Activated CD8-positive, alpha-beta memory T cell treated with anti-CD3 and anti-CD28 coated beads, Interleukin-2, amount 50 U/mL, for 48 hours (primary cell): Measurements from ENCODE around the gene CNEP1R1.
A peak's percentile ranks its signal among the peaks of the same experiment; 100 is the strongest.

Source experiments
- DNase-seq: peaks from one replicate; pipeline ENCODE4 v3.0.0-alpha.2; 2020

The CNEP1R1 gene

DNA sequence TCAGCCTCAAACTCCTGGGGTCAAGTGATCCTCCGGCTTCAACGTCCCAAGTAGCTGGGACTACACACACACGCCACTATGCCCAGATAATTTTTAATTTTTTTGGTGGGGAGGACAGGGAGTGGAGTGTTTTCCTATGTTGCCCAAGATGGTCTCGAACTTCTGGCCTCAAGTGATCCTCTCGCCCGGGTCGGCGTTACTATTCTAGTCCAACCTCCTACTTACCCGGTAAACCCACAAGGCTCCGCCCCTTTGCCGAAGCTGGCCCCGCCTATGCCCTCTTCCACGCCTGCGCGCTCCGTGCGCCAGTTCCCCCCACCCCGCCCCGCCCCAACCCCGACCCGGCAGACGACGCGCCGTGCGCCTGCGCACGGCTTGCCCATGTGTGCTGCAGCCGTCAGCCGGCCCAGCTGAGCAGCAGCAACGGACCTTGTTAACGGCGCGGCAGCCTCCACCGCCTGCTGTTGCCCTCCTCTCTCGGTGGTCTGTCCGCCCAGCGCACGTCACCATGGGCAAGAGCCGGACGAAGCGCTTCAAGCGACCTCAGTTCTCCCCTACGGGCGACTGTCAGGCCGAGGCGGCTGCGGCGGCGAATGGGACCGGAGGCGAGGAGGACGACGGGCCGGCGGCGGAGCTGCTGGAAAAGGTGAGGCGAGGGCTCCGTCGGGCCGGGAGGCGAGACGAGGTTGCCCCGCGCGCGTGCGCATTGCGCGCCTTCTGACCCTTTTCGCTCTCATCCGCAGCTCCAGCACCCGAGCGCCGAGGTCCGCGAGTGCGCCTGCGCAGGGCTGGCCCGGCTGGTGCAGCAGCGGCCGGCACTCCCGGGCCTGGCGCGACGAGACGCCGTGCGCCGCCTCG lies 40.8 kb downstream of the CNEP1R1 start, which contains the start of gene HEATR3:
HEATR3 (plus strand) TSS at position 347 of the 858 bp plus-strand sequence; CDS start at position 509, 162 bp downstream.
- DNase-seq, result peak; percentile 97

DNA sequence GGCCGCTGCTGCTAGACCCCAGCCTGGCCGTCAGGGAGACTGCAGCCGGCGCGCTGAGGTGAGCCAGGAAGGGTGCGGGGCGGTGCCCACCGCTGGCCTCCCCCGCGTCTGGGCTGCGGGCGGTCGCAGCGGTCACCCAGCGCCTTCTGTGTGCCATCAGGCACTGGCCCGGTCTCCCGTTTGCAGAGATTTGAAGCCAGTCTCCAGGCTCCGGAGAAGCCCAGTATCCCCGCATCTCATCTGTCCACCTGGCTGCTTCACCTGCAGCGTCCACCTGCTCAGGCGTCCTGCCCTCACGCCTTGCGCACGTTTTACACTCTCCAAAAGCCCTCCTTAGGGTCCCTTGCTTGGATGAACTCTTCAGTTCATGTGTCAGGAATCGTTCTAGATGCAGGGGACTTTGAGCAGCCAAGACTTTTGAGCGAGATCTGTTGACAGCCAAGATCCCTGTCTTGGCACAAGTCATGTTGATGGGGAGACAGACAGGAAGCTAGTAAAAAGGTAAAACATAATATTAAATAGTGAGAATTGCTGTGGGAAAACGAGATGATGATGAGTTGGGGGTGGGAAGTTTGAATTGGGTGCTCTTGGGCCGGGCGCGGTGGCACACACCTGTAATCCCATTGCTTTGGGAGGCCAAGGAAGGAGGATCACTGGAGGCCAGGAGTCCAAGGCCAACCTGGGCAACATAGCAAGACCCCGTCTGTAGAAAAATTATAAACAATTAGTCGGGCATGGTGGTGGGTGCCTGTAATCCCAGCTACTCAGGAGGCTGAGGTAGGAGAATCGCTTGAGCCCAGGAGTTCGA lies 41.7 kb downstream of the CNEP1R1 start:
- DNase-seq, result no peak

- DNase-seq, result no peak
These were observed 42.3 kb downstream of the CNEP1R1 start for GRCh38 chr16:50067290-50067853.

DNA sequence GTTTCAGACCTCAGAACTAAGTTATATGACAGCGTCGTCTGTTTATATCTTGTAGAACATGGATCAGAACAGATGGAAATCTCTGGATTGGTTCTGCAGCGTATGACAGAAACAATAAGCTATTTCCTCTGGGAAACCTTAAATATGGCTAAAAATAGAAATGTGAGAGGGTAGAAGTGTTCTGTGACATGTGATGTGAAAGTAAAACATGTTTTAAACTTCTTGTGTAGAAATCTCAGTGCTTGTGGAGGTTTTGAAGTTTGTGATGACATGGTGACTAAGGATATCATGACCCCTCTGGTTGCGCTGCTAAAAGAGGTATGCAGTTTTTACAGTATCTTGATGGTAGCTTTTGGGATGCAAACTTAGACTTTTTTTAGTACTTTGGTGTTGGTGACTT lies 43.5 kb downstream of the CNEP1R1 start:
- no peak for DNase-seq

GRCh38 chr16:50069060-50069459 lies 44.0 kb downstream of the CNEP1R1 start:
- no peak for DNase-seq

DNA sequence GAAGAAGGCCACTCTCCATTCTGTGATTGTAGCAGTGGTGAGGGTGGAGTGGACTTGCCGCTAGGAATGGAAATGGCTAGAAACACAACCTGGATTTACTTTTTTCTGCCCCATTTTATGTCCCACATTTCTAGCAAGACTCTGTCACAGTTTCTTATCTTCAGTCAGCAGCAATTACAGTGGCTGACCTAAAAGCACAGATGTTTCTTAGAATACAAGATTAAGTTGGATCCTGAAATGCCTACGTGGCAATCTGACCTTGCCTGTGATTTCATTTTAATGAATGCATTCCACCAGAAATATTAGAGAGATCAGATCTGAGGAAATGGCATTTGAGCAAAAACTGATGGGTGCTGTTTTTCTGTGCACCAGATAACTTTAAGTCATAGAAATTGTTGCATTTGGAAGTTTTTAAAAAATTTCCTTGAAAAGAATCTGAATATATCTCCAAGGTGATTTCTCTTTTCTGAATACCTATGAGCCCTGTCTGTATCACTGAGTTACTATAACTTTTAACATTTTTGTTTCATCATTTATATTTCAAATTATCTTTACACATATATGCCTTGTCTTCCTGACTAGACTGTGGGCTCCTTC lies 46.1 kb downstream of the CNEP1R1 start:
- no peak for DNase-seq

DNA sequence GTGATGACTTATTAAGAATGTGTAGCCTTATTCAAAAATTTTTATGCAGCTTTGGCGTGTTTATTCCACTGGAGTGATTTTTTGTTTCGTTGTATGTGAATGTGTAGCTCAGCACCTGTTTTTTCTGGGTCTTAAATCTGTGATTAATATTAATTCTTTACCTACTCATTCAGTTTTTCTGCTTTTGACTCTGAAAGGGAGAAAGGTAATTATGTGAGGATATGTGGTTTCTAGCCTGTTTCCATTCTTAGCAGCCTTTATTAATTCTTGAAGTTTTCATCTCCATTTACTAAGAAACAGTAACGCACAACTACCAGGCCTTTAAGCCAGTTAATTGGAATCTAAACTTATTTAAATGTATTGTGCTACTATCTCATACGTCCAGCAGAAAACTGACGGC lies 47.7 kb downstream of the CNEP1R1 start:
- no peak for DNase-seq

DNA sequence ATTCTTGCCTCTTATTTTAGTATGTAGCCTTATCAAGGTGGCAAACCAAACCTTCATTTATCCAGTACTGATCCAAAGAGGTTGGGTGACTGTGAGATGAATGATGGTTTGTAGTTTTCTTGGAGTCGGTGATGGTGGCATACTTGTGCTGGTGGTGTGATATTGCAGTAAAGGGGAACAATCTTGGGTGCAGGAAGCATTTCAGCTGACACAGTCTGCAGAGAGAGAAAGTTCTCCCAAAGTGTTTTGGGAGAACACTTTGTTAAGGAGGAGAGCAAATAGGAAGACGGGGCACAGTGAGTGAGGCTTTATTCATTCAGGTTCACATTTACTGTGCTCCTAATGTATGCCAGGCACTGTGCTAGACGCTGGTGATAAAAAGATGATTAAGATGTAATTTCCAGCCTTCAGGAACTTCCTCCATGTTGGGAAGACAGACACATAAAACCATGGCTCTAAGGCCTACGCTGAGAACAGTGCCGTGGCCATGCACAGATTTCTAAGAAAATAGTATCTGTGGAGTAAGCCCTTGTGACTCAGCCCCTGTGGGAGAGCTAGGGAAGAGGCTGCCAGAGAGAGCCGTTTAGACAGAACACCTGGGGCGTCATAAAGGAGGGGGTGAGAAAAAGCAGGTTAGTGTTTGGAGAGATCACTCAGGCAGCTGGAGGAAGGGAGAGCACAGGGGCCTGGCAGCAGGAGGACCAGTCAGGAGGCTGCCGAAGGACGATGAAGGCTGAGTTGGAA lies 54.5 kb downstream of the CNEP1R1 start:
- no peak for DNase-seq

GRCh38 chr16:50081428-50082018 lies 56.5 kb downstream of the CNEP1R1 start:
- DNase-seq, result no peak

DNA sequence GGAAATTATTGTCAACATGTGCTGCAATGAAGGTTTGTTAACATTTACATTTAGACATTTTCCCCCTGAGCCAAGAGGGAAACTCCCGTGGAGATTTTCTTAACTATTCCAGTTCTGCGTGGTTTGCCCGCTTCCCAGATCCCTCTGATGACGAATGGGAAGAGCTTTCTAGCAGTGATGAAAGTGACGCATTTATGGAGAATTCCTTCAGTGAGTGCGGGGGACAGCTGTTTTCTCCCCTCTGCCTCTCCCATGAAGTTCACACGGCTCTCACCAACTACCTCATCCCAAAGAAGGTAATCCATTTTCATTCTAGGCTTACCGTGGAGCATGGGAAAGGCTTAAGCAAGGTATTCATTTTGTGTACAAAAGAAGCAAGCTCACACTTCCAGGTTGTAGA lies 59.0 kb downstream of the CNEP1R1 start:
- DNase-seq, result no peak

DNA sequence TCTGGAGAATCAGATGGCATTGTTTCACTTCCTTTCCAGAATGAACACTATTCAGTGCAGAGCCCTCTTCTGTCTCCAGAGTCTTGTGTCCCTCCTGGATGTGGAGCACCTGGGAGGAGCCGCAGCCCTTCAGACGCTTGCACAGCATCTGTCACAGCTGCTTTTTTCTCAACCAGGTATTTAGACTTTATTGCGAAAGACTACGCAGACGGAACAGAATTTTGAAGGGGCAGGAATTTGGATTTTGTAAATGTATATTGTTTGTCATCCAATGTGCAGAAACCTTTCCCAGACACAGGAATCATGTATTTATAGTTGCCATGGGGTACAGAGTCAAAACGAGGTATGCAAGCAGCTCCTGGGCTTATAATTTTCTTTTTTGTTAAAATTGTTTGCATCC lies 61.2 kb downstream of the CNEP1R1 start:
- no peak for DNase-seq
